Fibroblast of the aortic adventitia (primary cell): ENCODE results near the gene ZNF627. TPM values are rescaled to one million over a fixed set of nuclear protein-coding genes. Genes with fewer than 3 reads are reported as not detected.

Source experiments
- DNase-seq: peaks from one replicate; pipeline ENCODE4 v3.0.0-alpha.2; 2010; ENCODE audit warnings: low read depth
- H3K4me3 ChIP-seq: 2 replicates; pipeline ENCODE4 v1.5.1; 2011; ENCODE audit warnings: low read depth, mild to moderate bottlenecking, control low read depth, low read length, moderate library complexity
- CTCF ChIP-seq: IDR thresholded peaks from 2 replicates; pipeline ENCODE4 v1.5.1; 2011; ENCODE audit warnings: mild to moderate bottlenecking, low read length, control low read depth, inconsistent platforms; ENCODE audit not compliant: insufficient read depth
- total RNA-seq: library from RNA; depleted of rRNA; stranded (reverse); fragments of >200 nt; gene quantifications from 2 replicates; pipeline ENCODE4 v1.2.3, GENCODE V29; 2012; ENCODE audit warnings: low replicate concordance

The ZNF627 gene
- total RNA-seq, result 11.7 and 17.3 TPM in 2 replicates

GRCh38 chr19:11597202-11598102, at the start of gene ZNF627:
ZNF627 (plus strand) TSS chr19:11597483; CDS start chr19:11597628, 145 bp downstream.
- peak within 1 kb of the TSS; percentile 86 for H3K4me3 ChIP-seq
- DNase-seq, result peak; percentile 97
- TF ChIP-seq CTCF, result peak; percentile 33

GRCh38 chr19:11547929-11548700, 49.2 kb upstream of the ZNF627 start:
- no peak for TF ChIP-seq CTCF
- H3K4me3 ChIP-seq, result no peak overlapping the region
- no peak for DNase-seq

GRCh38 chr19:11549386-11549953, 47.8 kb upstream of the ZNF627 start:
- no peak for DNase-seq
- H3K4me3 ChIP-seq, result no peak overlapping the region
- TF ChIP-seq CTCF, result no peak

GRCh38 chr19:11550265-11550664, 47.0 kb upstream of the ZNF627 start:
- no peak for TF ChIP-seq CTCF
- DNase-seq, result no peak

GRCh38 chr19:11551603-11552235, 45.6 kb upstream of the ZNF627 start:
- DNase-seq, result no peak
- TF ChIP-seq CTCF, result peak; percentile 33
- no peak overlapping the region for H3K4me3 ChIP-seq

More at GRCh38 chr19:11550265-11550664, 47.0 kb upstream of the ZNF627 start:
- no peak overlapping the region for H3K4me3 ChIP-seq

- no peak overlapping the region for H3K4me3 ChIP-seq
- no peak for TF ChIP-seq CTCF
- no peak for DNase-seq
Measured at GRCh38 chr19:11552666-11553372, 44.5 kb upstream of the ZNF627 start.
